Measurements from ENCODE around the gene GPR151. TPM values are rescaled to one million over a fixed set of nuclear protein-coding genes. Genes with fewer than 3 reads are reported as not detected.

GPR151 gene
- total and polyA plus RNA-seq, 2 experiments from 2014 or later = 0.03 TPM; not detected in 1

DNA sequence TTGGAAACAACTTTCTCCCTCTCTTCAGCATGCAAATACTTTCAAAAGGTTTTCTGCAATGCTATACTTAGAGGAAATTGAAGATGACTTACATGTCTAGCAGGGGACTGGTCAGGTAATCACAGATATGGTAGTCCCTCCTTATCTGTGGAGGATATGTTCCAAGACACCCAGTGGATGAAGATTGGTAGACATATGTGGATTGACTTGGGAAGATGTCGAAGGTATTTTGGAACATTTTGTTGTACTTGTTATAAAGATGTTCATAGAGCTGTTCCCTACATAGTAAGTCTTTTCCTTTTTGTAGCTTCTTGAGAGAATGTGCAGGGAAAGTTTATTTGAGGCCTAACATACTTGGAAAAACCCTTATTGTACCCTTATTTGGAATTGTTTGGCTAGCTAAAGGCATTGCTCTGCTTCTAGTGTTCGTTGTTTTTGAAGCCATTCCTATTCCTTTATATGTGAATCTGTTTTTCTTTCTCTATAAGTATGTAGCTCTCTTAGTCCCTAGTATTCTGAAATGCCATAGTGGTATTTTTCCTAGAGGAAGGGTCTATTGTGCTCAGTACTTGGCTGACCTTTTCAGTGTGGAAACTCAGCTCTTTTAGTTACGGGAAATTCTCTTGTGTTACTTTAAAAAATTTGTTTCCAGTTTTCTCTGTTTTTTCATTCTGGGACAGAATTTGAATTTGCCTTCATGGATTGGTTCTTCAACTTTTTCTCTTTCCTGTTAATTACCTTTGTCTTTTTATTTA, 25.7 kb downstream of the GPR151 start:
- Histone ChIP-seq H3K79me2 (no peaks in the 10 kb centered on the region), H3K36me3 (replicated peaks; ENCODE audit: insufficient read depth, low read depth) (no peaks in the 10 kb centered on the region), H3K9me3 (ENCODE audit: low read depth) (no peaks in the 10 kb centered on the region), H2AFZ (no peak overlapping the region), H3K4me2 (no peak overlapping the region), H3K4me3 (no peak overlapping the region), H3K9me2 (replicated peaks; ENCODE audit: insufficient read depth) (no peaks in the 10 kb centered on the region), H4K20me1 (ENCODE audit: insufficient read depth, poor library complexity, severe bottlenecking) (no peaks in the 10 kb centered on the region), H3K27me3 (no peaks in the 10 kb centered on the region), H3K4me1 (ENCODE audit: insufficient read depth) (no peaks in the 10 kb centered on the region), H3K27ac (no peak overlapping the region)
- WGBS (ENCODE audit: low lambda C conversion rate, missing lambda C conversion rate) = 97% methylated on average over 3 of the region's 3 CpGs
- TF ChIP-seq, protein P1, sequence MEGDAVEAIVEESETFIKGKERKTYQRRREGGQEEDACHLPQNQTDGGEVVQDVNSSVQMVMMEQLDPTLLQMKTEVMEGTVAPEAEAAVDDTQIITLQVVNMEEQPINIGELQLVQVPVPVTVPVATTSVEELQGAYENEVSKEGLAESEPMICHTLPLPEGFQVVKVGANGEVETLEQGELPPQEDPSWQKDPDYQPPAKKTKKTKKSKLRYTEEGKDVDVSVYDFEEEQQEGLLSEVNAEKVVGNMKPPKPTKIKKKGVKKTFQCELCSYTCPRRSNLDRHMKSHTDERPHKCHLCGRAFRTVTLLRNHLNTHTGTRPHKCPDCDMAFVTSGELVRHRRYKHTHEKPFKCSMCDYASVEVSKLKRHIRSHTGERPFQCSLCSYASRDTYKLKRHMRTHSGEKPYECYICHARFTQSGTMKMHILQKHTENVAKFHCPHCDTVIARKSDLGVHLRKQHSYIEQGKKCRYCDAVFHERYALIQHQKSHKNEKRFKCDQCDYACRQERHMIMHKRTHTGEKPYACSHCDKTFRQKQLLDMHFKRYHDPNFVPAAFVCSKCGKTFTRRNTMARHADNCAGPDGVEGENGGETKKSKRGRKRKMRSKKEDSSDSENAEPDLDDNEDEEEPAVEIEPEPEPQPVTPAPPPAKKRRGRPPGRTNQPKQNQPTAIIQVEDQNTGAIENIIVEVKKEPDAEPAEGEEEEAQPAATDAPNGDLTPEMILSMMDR (IDR thresholded peaks at IDR 0.05; ENCODE audit: poor library complexity) = no peak
- TF ChIP-seq EZH2 (IDR thresholded peaks at IDR 0.05; ENCODE audit: borderline replicate concordance) (no peak), EZH2phosphoT487 (IDR thresholded peaks at IDR 0.05; ENCODE audit: low read depth, severe bottlenecking, unreplicated experiment) (no peak)
- DNase-seq (ENCODE audit: low spot score) = no peak

- no peaks in the 10 kb centered on the region for H3K27me3 ChIP-seq
- no peaks in the 10 kb centered on the region for H4K20me1 ChIP-seq (ENCODE audit: insufficient read depth, poor library complexity, severe bottlenecking)
- H3K79me2 ChIP-seq = no peaks in the 10 kb centered on the region
- no peaks in the 10 kb centered on the region for H3K4me1 ChIP-seq (ENCODE audit: insufficient read depth)
- H2AFZ ChIP-seq = no peak overlapping the region
- no peak overlapping the region for H3K4me2 ChIP-seq
- no peak overlapping the region for H3K27ac ChIP-seq
- no peak for DNase-seq (ENCODE audit: low spot score)
- no peak overlapping the region for H3K4me3 ChIP-seq
- no peaks in the 10 kb centered on the region for H3K36me3 ChIP-seq (replicated peaks; ENCODE audit: insufficient read depth, low read depth)
- TF ChIP-seq EZH2 (IDR thresholded peaks at IDR 0.05; ENCODE audit: borderline replicate concordance) (no peak), EZH2phosphoT487 (IDR thresholded peaks at IDR 0.05; ENCODE audit: low read depth, severe bottlenecking, unreplicated experiment) (no peak)
- TF ChIP-seq, protein P1 (IDR thresholded peaks at IDR 0.05; ENCODE audit: poor library complexity) = no peak
- H3K9me3 ChIP-seq (ENCODE audit: low read depth) = no peaks in the 10 kb centered on the region
- no peaks in the 10 kb centered on the region for H3K9me2 ChIP-seq (replicated peaks; ENCODE audit: insufficient read depth)
Measured at GRCh38 chr5:146484714-146485391, 31.1 kb downstream of the GPR151 start.

DNA sequence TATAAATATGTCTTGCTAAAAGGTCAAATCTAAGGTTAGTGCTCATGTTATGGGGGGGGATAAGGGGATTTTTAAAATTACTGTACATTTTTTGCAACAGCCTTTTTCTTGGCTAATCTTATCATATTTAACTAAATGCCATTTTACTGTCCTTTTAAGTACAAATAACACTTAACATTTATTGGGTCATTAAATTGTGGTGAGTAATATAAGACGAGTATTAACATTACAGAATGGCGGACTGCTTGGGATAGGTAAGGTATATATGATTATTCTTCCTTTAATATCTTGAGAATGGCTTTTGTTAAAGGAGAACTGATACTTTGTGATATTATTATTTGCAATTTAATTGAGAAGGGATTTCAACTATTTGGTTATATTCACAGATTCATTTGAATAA, 33.2 kb downstream of the GPR151 start:
- H3K27me3 ChIP-seq = no peaks in the 10 kb centered on the region
- no peak for DNase-seq (ENCODE audit: low spot score)
- no peak overlapping the region for H3K4me2 ChIP-seq
- no peaks in the 10 kb centered on the region for H3K36me3 ChIP-seq (replicated peaks; ENCODE audit: insufficient read depth, low read depth)
- H3K27ac ChIP-seq = no peak overlapping the region
- H4K20me1 ChIP-seq (ENCODE audit: insufficient read depth, poor library complexity, severe bottlenecking) = no peaks in the 10 kb centered on the region
- TF ChIP-seq EZH2 (IDR thresholded peaks at IDR 0.05; ENCODE audit: borderline replicate concordance) = no peak
- TF ChIP-seq, protein P1 (IDR thresholded peaks at IDR 0.05; ENCODE audit: poor library complexity) = no peak
- TF ChIP-seq EZH2phosphoT487 (IDR thresholded peaks at IDR 0.05; ENCODE audit: low read depth, severe bottlenecking, unreplicated experiment) = no peak
- no peaks in the 10 kb centered on the region for H3K4me1 ChIP-seq (ENCODE audit: insufficient read depth)
- WGBS (ENCODE audit: low lambda C conversion rate, missing lambda C conversion rate) = 78% methylated on average over 2 of the region's 2 CpGs
- no peaks in the 10 kb centered on the region for H3K79me2 ChIP-seq
- H3K9me3 ChIP-seq (ENCODE audit: low read depth) = no peaks in the 10 kb centered on the region
- no peak overlapping the region for H2AFZ ChIP-seq
- H3K9me2 ChIP-seq (replicated peaks; ENCODE audit: insufficient read depth) = no peaks in the 10 kb centered on the region
- H3K4me3 ChIP-seq = no peak overlapping the region

Data from hepatocyte (in vitro differentiated cells).